ENCODE results near the gene LTA. TPM values are rescaled to one million over a fixed set of nuclear protein-coding genes. Genes with fewer than 3 reads are reported as not detected.

LTA gene
- total RNA-seq, 1 experiment from 2014 or later: 1.1 TPM

- RAD21 ChIA-PET (ENCODE audit: low non-redundant PET in 1 of 2, low total read pairs in 2 of 2, uncharacterized antibody in 2 of 2, unreplicated experiment in 2 of 2): interaction anchor here in 1 of 2 experiments (0.6 kb wide), 1 partner anchor 168 kb away, joined by 6 read pairs; no protein-coding TSS in a partner anchor
- TF ChIP-seq ZNF274 (IDR thresholded peaks at IDR 0.05; ENCODE audit: low read depth, low read length): no peak
- no peak for TF ChIP-seq SIN3A (IDR thresholded peaks at IDR 0.05; ENCODE audit: low read depth)
- TF ChIP-seq SRF (IDR thresholded peaks at IDR 0.05; ENCODE audit: low read depth): no peak
- no peak for TF ChIP-seq FOSL1 (IDR thresholded peaks at IDR 0.05; ENCODE audit: low read depth)
- no peak for TF ChIP-seq CEBPB (IDR thresholded peaks at IDR 0.05; ENCODE audit: low read depth)
- TF ChIP-seq REST (IDR thresholded peaks at IDR 0.05; ENCODE audit: low read depth): no peak
- no peak for TF ChIP-seq CTCF (IDR thresholded peaks at IDR 0.05 in 2 of 3, conservative IDR thresholded peaks at IDR 0.05 in 1 of 3; ENCODE audit: borderline replicate concordance in 1 of 3, insufficient read depth in 1 of 3, low read depth in 2 of 3, low read length in 2 of 3)
- TF ChIP-seq JUND (IDR thresholded peaks at IDR 0.05): no peak
- TF ChIP-seq ZBTB33 (IDR thresholded peaks at IDR 0.05; ENCODE audit: extremely low read depth, insufficient replicate concordance, low read length): no peak
- no peak for TF ChIP-seq YY1 (IDR thresholded peaks at IDR 0.05; ENCODE audit: extremely low read depth, insufficient replicate concordance, low read depth, low read length)
- no peak for TF ChIP-seq ATF3 (IDR thresholded peaks at IDR 0.05)
- no TSS peak for BruUV-seq (replicated peaks)
Observed at GRCh38 chr6:31528307-31528777, 43.7 kb upstream of the LTA start.

More at GRCh38 chr6:31528307-31528777, 43.7 kb upstream of the LTA start:
- DNase-seq (ENCODE audit: low read depth, low spot score) (no peak), ATAC-seq (peak; percentile 27; the same call in 1 of the 2 replicates)
- Histone ChIP-seq H3K9me3 (ENCODE audit: control insufficient read depth in 1 of 2, insufficient read depth in 1 of 2, low read depth in 1 of 2, low read length in 2 of 2) (no peaks in the 10 kb centered on the region), H3K4me3 (replicated peaks in 1 of 2; ENCODE audit: low read depth in 1 of 2, low read length in 2 of 2) (no peak overlapping the region), H2AFZ (ENCODE audit: low read depth, low read length, poor library complexity, severe bottlenecking) (no peak overlapping the region), H3K4me2 (ENCODE audit: low read length) (no peak overlapping the region), H3K79me2 (ENCODE audit: insufficient read depth, low read length) (peaks cover 9% of the 10 kb centered on the region; the same call in 1 of the 2 replicates), H3K27ac (ENCODE audit: low read depth, low read length) (no peak overlapping the region), H3K27me3 (ENCODE audit: insufficient read depth, low read length) (no peaks in the 10 kb centered on the region), H3K9ac (ENCODE audit: low read length) (no peak overlapping the region), H3K9me2 (ENCODE audit: insufficient read depth) (no peaks in the 10 kb centered on the region), H3K4me1 (ENCODE audit: control insufficient read depth in 1 of 2, insufficient read depth in 2 of 2, low read length in 2 of 2) (no peaks in the 10 kb centered on the region; a peak in 1 of 4 replicates), H3K36me3 (ENCODE audit: control insufficient read depth in 1 of 2, insufficient read depth in 2 of 2, low read length in 2 of 2) (peaks cover 26 to 29% of the 10 kb centered on the region in 2 experiments; a peak in 3 of 4 replicates), H4K20me1 (ENCODE audit: insufficient read depth) (peaks cover 11% of the 10 kb centered on the region; the same call in 1 of the 2 replicates)
- intact Hi-C loops (cut with micrococcal nuclease): no loop called here
- CTCF ChIA-PET: interaction anchor here (0.7 kb wide), 1 partner anchor 162 kb away, joined by 3 read pairs; no protein-coding TSS in a partner anchor
- POLR2A ChIA-PET: interaction anchor here (0.7 to 2.5 kb wide), 6 partner anchors 13 to 1106 kb away, joined by 3 to 10 read pairs (median 4); partner anchors contain the start of genes DDX39B and MICB
